ENCODE measurements around the gene CDH4.

The CDH4 gene

GRCh38 chr20:61762167-61762710 is 510.2 kb downstream of the CDH4 start:
- no peaks in the 10 kb centered on the region for H3K27me3 ChIP-seq (ENCODE audit: control insufficient read depth, insufficient read depth, low read length)
- peaks cover 3% of the 10 kb centered on the region for H3K4me1 ChIP-seq (ENCODE audit: control insufficient read depth, insufficient read depth, low read length)
- H3K4me2 ChIP-seq (ENCODE audit: low read length), result no peak overlapping the region
- H3K9ac ChIP-seq (ENCODE audit: low read depth, low read length), result no peak overlapping the region
- no peak overlapping the region for H3K4me3 ChIP-seq (ENCODE audit: low read length)
- no peaks in the 10 kb centered on the region for H3K36me3 ChIP-seq (ENCODE audit: insufficient read depth, low read length)
- no peaks in the 10 kb centered on the region for H3K9me3 ChIP-seq (replicated peaks; ENCODE audit: low read length)

GRCh38 chr20:61762886-61763739 is 511.1 kb downstream of the CDH4 start:
- no peaks in the 10 kb centered on the region for H3K27me3 ChIP-seq (ENCODE audit: control insufficient read depth, insufficient read depth, low read length)
- H3K4me3 ChIP-seq (ENCODE audit: low read length), result no peak overlapping the region
- H3K9ac ChIP-seq (ENCODE audit: low read depth, low read length), result no peak overlapping the region
- H3K9me3 ChIP-seq (replicated peaks; ENCODE audit: low read length), result no peaks in the 10 kb centered on the region
- H3K4me2 ChIP-seq (ENCODE audit: low read length), result no peak overlapping the region
- peaks cover under 1% of the 10 kb centered on the region for H3K4me1 ChIP-seq (ENCODE audit: control insufficient read depth, insufficient read depth, low read length)
- H3K36me3 ChIP-seq (ENCODE audit: insufficient read depth, low read length), result no peaks in the 10 kb centered on the region

- Histone ChIP-seq H3K27me3 (ENCODE audit: control insufficient read depth, insufficient read depth, low read length) (no peaks in the 10 kb centered on the region), H3K36me3 (ENCODE audit: insufficient read depth, low read length) (no peaks in the 10 kb centered on the region), H3K9me3 (replicated peaks; ENCODE audit: low read length) (no peaks in the 10 kb centered on the region), H3K4me2 (ENCODE audit: low read length) (no peak overlapping the region), H3K4me1 (ENCODE audit: control insufficient read depth, insufficient read depth, low read length) (no peaks in the 10 kb centered on the region), H3K4me3 (ENCODE audit: low read length) (no peak overlapping the region), H3K9ac (ENCODE audit: low read depth, low read length) (no peak overlapping the region)
Measured at GRCh38 chr20:61763740-61764400, 511.8 kb downstream of the CDH4 start.

- H3K4me2 ChIP-seq (ENCODE audit: low read length), result no peak overlapping the region
- no peaks in the 10 kb centered on the region for H3K4me1 ChIP-seq (ENCODE audit: control insufficient read depth, insufficient read depth, low read length)
- H3K27me3 ChIP-seq (ENCODE audit: control insufficient read depth, insufficient read depth, low read length), result no peaks in the 10 kb centered on the region
- H3K9ac ChIP-seq (ENCODE audit: low read depth, low read length), result no peak overlapping the region
- no peaks in the 10 kb centered on the region for H3K36me3 ChIP-seq (ENCODE audit: insufficient read depth, low read length)
- H3K9me3 ChIP-seq (replicated peaks; ENCODE audit: low read length), result no peaks in the 10 kb centered on the region
- H3K4me3 ChIP-seq (ENCODE audit: low read length), result no peak overlapping the region
Measured at GRCh38 chr20:61764471-61765025, 512.5 kb downstream of the CDH4 start.

GRCh38 chr20:61765081-61765870 is 513.2 kb downstream of the CDH4 start:
- Histone ChIP-seq H3K4me2 (ENCODE audit: low read length) (no peak overlapping the region), H3K4me1 (ENCODE audit: control insufficient read depth, insufficient read depth, low read length) (no peaks in the 10 kb centered on the region), H3K36me3 (ENCODE audit: insufficient read depth, low read length) (no peaks in the 10 kb centered on the region), H3K9me3 (replicated peaks; ENCODE audit: low read length) (no peaks in the 10 kb centered on the region), H3K27me3 (ENCODE audit: control insufficient read depth, insufficient read depth, low read length) (no peaks in the 10 kb centered on the region), H3K4me3 (ENCODE audit: low read length) (no peak overlapping the region), H3K9ac (ENCODE audit: low read depth, low read length) (no peak overlapping the region)

- Histone ChIP-seq H3K4me1 (ENCODE audit: control insufficient read depth, insufficient read depth, low read length) (no peaks in the 10 kb centered on the region), H3K27me3 (ENCODE audit: control insufficient read depth, insufficient read depth, low read length) (no peaks in the 10 kb centered on the region), H3K4me2 (ENCODE audit: low read length) (no peak overlapping the region), H3K9me3 (replicated peaks; ENCODE audit: low read length) (no peaks in the 10 kb centered on the region), H3K36me3 (ENCODE audit: insufficient read depth, low read length) (no peaks in the 10 kb centered on the region), H3K4me3 (ENCODE audit: low read length) (no peak overlapping the region), H3K9ac (ENCODE audit: low read depth, low read length) (no peak overlapping the region)
Measured at GRCh38 chr20:61765871-61766654, 514.0 kb downstream of the CDH4 start.

GRCh38 chr20:61766921-61767610 is 515.0 kb downstream of the CDH4 start:
- no peak overlapping the region for H3K4me2 ChIP-seq (ENCODE audit: low read length)
- H3K36me3 ChIP-seq (ENCODE audit: insufficient read depth, low read length), result no peaks in the 10 kb centered on the region
- H3K9ac ChIP-seq (ENCODE audit: low read depth, low read length), result no peak overlapping the region
- H3K27me3 ChIP-seq (ENCODE audit: control insufficient read depth, insufficient read depth, low read length), result no peaks in the 10 kb centered on the region
- H3K4me1 ChIP-seq (ENCODE audit: control insufficient read depth, insufficient read depth, low read length), result no peaks in the 10 kb centered on the region
- no peak overlapping the region for H3K4me3 ChIP-seq (ENCODE audit: low read length)
- no peaks in the 10 kb centered on the region for H3K9me3 ChIP-seq (replicated peaks; ENCODE audit: low read length)

GRCh38 chr20:61767761-61768494 is 515.9 kb downstream of the CDH4 start:
- Histone ChIP-seq H3K4me3 (ENCODE audit: low read length) (no peak overlapping the region), H3K36me3 (ENCODE audit: insufficient read depth, low read length) (no peaks in the 10 kb centered on the region), H3K4me1 (ENCODE audit: control insufficient read depth, insufficient read depth, low read length) (no peaks in the 10 kb centered on the region), H3K9me3 (replicated peaks; ENCODE audit: low read length) (no peaks in the 10 kb centered on the region), H3K4me2 (ENCODE audit: low read length) (no peak overlapping the region), H3K9ac (ENCODE audit: low read depth, low read length) (no peak overlapping the region), H3K27me3 (ENCODE audit: control insufficient read depth, insufficient read depth, low read length) (no peaks in the 10 kb centered on the region)

GRCh38 chr20:61768571-61769285 is 516.7 kb downstream of the CDH4 start:
- H3K36me3 ChIP-seq (ENCODE audit: insufficient read depth, low read length), result no peaks in the 10 kb centered on the region
- H3K9me3 ChIP-seq (replicated peaks; ENCODE audit: low read length), result no peaks in the 10 kb centered on the region

More at GRCh38 chr20:61768571-61769285, 516.7 kb downstream of the CDH4 start:
- Histone ChIP-seq H3K9ac (ENCODE audit: low read depth, low read length) (no peak overlapping the region), H3K4me2 (ENCODE audit: low read length) (no peak overlapping the region), H3K4me3 (ENCODE audit: low read length) (no peak overlapping the region), H3K4me1 (ENCODE audit: control insufficient read depth, insufficient read depth, low read length) (no peaks in the 10 kb centered on the region), H3K27me3 (ENCODE audit: control insufficient read depth, insufficient read depth, low read length) (no peaks in the 10 kb centered on the region)
